Smooth muscle cell (in vitro differentiated cells): ENCODE measurements around the gene MYF6. TPM values are rescaled to one million over a fixed set of nuclear protein-coding genes. Genes with fewer than 3 reads are reported as not detected.

Experiments
- DNase-seq: peaks from one replicate; lab custom pipeline; 2025; ENCODE audit not compliant: unreplicated experiment; lab: John Stamatoyannopoulos, UW
- H2AFZ ChIP-seq: fragments of 200-600 bp; sonication (generic); 2 replicates; pipeline ENCODE4 v1.6.0; 2016; ENCODE audit warnings: antibody characterized with exemption, low read depth, mild to moderate bottlenecking
- H3F3A ChIP-seq: fragments of 200-600 bp; sonication (generic); 2 replicates; pipeline ENCODE4 v1.6.0; 2017; ENCODE audit warnings: antibody characterized with exemption, low read depth
- H3K27ac ChIP-seq: fragments of 200-600 bp; sonication (generic); 2 replicates; pipeline ENCODE4 v1.5.1; 2016; ENCODE audit warnings: low read depth, mild to moderate bottlenecking
- H3K27me3 ChIP-seq: fragments of 200-600 bp; sonication (generic); 2 replicates; pipeline ENCODE4 v1.6.1; 2016; ENCODE audit warnings: low read depth, mild to moderate bottlenecking
- H3K36me3 ChIP-seq: fragments of 200-600 bp; sonication (generic); 2 replicates; pipeline ENCODE4 v1.5.1; 2016; ENCODE audit warnings: low read depth
- H3K4me1 ChIP-seq: fragments of 200-600 bp; sonication (generic); 2 replicates; pipeline ENCODE4 v1.5.1; 2016; ENCODE audit warnings: low read depth
- H3K4me2 ChIP-seq: fragments of 200-600 bp; sonication (generic); 2 replicates; pipeline ENCODE4 v1.6.0; 2016; ENCODE audit warnings: mild to moderate bottlenecking
- H3K4me3 ChIP-seq: fragments of 200-600 bp; sonication (generic); 2 replicates; pipeline ENCODE4 v1.5.1; 2016; ENCODE audit warnings: mild to moderate bottlenecking
- H3K79me2 ChIP-seq: fragments of 200-600 bp; sonication (generic); 2 replicates; pipeline ENCODE4 v1.6.0; 2016; ENCODE audit warnings: low read depth, mild to moderate bottlenecking
- H3K9ac ChIP-seq: fragments of 200-600 bp; sonication (generic); 2 replicates; pipeline ENCODE4 v1.6.0; 2016; ENCODE audit warnings: low read depth
- H3K9me3 ChIP-seq: fragments of 200-600 bp; sonication (generic); replicated peaks from 2 replicates; pipeline ENCODE4 v1.5.1; 2016; ENCODE audit warnings: low read depth
- H4K20me1 ChIP-seq: fragments of 200-600 bp; sonication (generic); 2 replicates; pipeline ENCODE4 v1.6.0; 2016; ENCODE audit warnings: low read depth
- WGBS: methylation state at CpG from one replicate; pipeline ENCODE4 v1.1.7; 2016; ENCODE audit warnings: low lambda C conversion rate; 5-methylcytosine and 5-hydroxymethylcytosine counted together
- polyA plus RNA-seq: library from polyadenylated mRNA; unstranded; fragments of >200 nt; fragmentation: Nextera tagmentation; extraction: Ambion mirVana; gene quantifications from 2 replicates; pipeline ENCODE4 v1.2.1, GENCODE V29; 2016
- total RNA-seq: library from RNA; depleted of rRNA; stranded (reverse); fragments of >200 nt; gene quantifications from 2 replicates; pipeline ENCODE4 v1.2.3, GENCODE V29; 2014
- TF ChIP-seq, protein P1 (sequence below): fragments of 200-600 bp; sonication (generic); IDR thresholded peaks from 2 replicates; pipeline ENCODE4 v1.5.1; 2017; ENCODE audit warnings: borderline replicate concordance, mild to moderate bottlenecking, antibody characterized with exemption; ENCODE audit not compliant: insufficient read depth, poor library complexity, severe bottlenecking

Gene MYF6
- total and polyA plus RNA-seq, 2 experiments from 2014 or later, result not detected

DNA sequence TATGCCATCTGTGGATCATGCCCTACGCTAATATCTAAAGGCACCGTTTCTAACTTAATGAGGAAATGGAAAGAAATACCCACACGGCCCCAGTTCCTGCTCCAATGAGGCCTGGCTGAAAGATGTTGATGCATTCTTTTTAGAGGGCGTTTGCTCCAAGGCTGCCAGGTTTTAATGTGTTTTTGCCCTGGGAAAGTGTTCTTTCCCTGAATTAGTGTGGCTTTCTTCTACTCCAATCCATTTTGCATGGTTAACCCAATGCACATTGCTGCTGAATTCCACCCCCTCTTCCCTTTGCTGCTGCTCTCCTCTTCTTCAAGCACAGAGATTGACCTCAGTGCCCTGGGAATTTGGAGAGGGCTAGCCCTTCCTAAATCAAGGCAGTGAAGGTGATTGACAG, 10.4 kb downstream of the MYF6 start:
- H3K27me3 ChIP-seq, result peaks cover 49% of the 10 kb centered on the region
- H4K20me1 ChIP-seq, result no peaks in the 10 kb centered on the region
- H3K36me3 ChIP-seq, result no peaks in the 10 kb centered on the region
- no peak for DNase-seq
- H3K4me3 ChIP-seq, result no peak overlapping the region
- H3K9ac ChIP-seq, result no peak overlapping the region
- no peak overlapping the region for H2AFZ ChIP-seq
- no peaks in the 10 kb centered on the region for H3K9me3 ChIP-seq
- no peaks in the 10 kb centered on the region for H3F3A ChIP-seq
- peaks cover 7% of the 10 kb centered on the region for H3K4me1 ChIP-seq
- WGBS, result 89% methylated on average over 4 of the region's 4 CpGs
- TF ChIP-seq, protein P1, sequence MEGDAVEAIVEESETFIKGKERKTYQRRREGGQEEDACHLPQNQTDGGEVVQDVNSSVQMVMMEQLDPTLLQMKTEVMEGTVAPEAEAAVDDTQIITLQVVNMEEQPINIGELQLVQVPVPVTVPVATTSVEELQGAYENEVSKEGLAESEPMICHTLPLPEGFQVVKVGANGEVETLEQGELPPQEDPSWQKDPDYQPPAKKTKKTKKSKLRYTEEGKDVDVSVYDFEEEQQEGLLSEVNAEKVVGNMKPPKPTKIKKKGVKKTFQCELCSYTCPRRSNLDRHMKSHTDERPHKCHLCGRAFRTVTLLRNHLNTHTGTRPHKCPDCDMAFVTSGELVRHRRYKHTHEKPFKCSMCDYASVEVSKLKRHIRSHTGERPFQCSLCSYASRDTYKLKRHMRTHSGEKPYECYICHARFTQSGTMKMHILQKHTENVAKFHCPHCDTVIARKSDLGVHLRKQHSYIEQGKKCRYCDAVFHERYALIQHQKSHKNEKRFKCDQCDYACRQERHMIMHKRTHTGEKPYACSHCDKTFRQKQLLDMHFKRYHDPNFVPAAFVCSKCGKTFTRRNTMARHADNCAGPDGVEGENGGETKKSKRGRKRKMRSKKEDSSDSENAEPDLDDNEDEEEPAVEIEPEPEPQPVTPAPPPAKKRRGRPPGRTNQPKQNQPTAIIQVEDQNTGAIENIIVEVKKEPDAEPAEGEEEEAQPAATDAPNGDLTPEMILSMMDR, result no peak
- H3K27ac ChIP-seq, result no peak overlapping the region
- H3K79me2 ChIP-seq, result no peaks in the 10 kb centered on the region
- H3K4me2 ChIP-seq, result no peak overlapping the region

DNA sequence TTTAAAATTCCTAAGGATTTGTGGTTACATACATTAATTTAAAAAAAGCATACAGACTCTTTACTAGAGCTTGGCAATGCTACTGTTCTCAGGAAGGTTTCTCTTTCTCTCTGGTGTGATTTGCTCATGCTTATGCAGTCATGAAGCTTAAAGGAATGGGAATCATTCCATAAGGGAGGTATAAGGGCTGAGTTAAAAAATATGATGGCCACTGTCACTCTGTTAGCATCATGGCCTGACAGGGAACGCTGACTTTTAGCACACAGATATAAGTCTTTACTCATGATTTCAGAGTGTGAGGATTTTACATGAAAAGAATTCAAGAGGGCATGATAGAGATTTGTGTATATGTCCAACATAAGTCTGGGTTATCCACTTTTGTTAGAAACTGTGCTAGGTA, 13.1 kb downstream of the MYF6 start:
- Histone ChIP-seq H3K9ac (no peak overlapping the region), H2AFZ (no peak overlapping the region), H3K4me3 (no peak overlapping the region), H3K36me3 (no peaks in the 10 kb centered on the region), H3K27ac (no peak overlapping the region), H4K20me1 (no peaks in the 10 kb centered on the region), H3K9me3 (no peaks in the 10 kb centered on the region), H3K27me3 (peaks cover 30% of the 10 kb centered on the region), H3K4me1 (no peaks in the 10 kb centered on the region), H3K79me2 (no peaks in the 10 kb centered on the region), H3K4me2 (no peak overlapping the region), H3F3A (no peaks in the 10 kb centered on the region)
- TF ChIP-seq, protein P1, result no peak
- DNase-seq, result no peak
- WGBS, result 93% methylated on average over 1 of the region's 1 CpG

DNA sequence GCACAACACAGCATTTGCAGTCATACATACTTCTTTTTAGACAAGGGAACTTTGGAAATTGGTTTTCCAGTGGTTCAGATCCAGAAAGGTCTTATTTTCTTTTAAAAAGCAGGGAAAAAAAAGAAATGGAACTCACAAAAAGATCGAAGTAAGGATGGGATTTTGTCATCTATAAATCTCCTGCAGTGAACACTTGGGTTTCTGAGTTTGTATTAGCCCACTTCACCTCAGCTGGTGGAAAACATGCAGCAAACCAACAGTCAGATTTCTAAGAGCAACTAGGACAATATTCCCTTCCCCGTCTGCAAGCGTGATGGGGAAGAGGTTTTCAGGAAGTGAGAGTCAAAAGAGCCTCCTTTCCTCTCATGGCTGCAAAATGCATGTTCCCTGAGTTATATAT, 13.9 kb downstream of the MYF6 start:
- Histone ChIP-seq H3K9ac (no peak overlapping the region), H3K36me3 (no peaks in the 10 kb centered on the region), H2AFZ (no peak overlapping the region), H4K20me1 (no peaks in the 10 kb centered on the region), H3K27ac (no peak overlapping the region), H3K4me1 (no peaks in the 10 kb centered on the region), H3K4me2 (no peak overlapping the region), H3F3A (no peaks in the 10 kb centered on the region), H3K4me3 (no peak overlapping the region), H3K9me3 (no peaks in the 10 kb centered on the region), H3K79me2 (no peaks in the 10 kb centered on the region), H3K27me3 (peaks cover 22% of the 10 kb centered on the region)
- DNase-seq, result no peak
- TF ChIP-seq, protein P1, result no peak
- WGBS, result 78% methylated on average over 3 of the region's 3 CpGs

DNA sequence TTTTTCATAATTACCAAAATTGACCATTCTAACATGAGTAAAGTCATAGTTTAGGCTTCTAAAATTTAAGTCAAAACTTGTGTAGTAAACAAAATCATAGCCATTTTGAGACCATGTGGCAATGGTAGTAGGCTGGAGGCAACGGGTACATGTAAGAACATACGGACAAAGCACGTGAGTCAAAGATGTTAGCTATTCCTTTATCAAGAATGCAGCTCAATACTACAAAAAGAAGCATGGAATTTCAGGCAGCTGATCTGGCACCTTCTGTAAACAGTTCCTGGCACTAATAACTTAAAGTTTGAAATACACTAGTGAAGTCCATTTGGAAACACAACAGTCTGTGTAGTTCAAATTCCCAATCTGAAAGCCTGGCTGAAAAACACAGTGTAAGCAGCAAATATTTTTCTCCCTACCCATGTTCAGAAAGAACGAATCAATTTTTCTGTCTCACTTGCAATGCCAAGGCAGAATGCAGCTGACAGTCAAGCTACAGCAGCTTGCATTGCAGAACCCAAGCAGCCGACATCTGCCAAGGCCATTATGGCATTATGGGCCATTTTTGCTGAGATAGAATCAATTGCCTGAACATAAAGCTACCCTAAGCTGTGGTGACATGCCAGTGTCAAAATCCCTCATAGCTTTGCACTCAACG, 38.5 kb downstream of the MYF6 start:
- no peaks in the 10 kb centered on the region for H4K20me1 ChIP-seq
- H3K9me3 ChIP-seq, result no peaks in the 10 kb centered on the region
- no peak overlapping the region for H3K9ac ChIP-seq
- no peaks in the 10 kb centered on the region for H3F3A ChIP-seq
- TF ChIP-seq, protein P1, result no peak
- H2AFZ ChIP-seq, result no peak overlapping the region
- no peak for DNase-seq
- H3K27me3 ChIP-seq, result no peaks in the 10 kb centered on the region
- WGBS, result 77% methylated on average over 6 of the region's 6 CpGs
- H3K4me2 ChIP-seq, result no peak overlapping the region
- H3K4me3 ChIP-seq, result no peak overlapping the region
- no peak overlapping the region for H3K27ac ChIP-seq
- no peaks in the 10 kb centered on the region for H3K4me1 ChIP-seq
- no peaks in the 10 kb centered on the region for H3K36me3 ChIP-seq
- H3K79me2 ChIP-seq, result no peaks in the 10 kb centered on the region
